Measurements from ENCODE around the gene GPA33.
A peak's percentile ranks its signal among the peaks of the same experiment; 100 is the strongest.

The GPA33 gene

GRCh38 chr1:167090314-167090942, at the start of gene GPA33:
Gene GPA33 (minus strand): TSS chr1:167090377. CDS start chr1:167090287, 90 bp downstream.
- DNase-seq = no peak

GRCh38 chr1:167138703-167139102, 48.5 kb upstream of the GPA33 start:
- no peak for DNase-seq

- DNase-seq = no peak
Observed at GRCh38 chr1:167137793-167138510, 47.8 kb upstream of the GPA33 start.

GRCh38 chr1:167137332-167137781, 47.2 kb upstream of the GPA33 start:
- no peak for DNase-seq

GRCh38 chr1:167136806-167137205, 46.6 kb upstream of the GPA33 start:
- no peak for DNase-seq

- no peak for DNase-seq
Observed at GRCh38 chr1:167136191-167136614, 46.0 kb upstream of the GPA33 start.

GRCh38 chr1:167135281-167135840, 45.2 kb upstream of the GPA33 start:
- DNase-seq = no peak

GRCh38 chr1:167132301-167133010, 42.3 kb upstream of the GPA33 start:
- DNase-seq = no peak

- DNase-seq = no peak
Observed at GRCh38 chr1:167130829-167131510, 40.8 kb upstream of the GPA33 start.

- no peak for DNase-seq
Observed at GRCh38 chr1:167128261-167129227, 38.4 kb upstream of the GPA33 start.

GRCh38 chr1:167127661-167128060, 37.5 kb upstream of the GPA33 start:
- DNase-seq = no peak

- DNase-seq = no peak
Observed at GRCh38 chr1:167127236-167127635, 37.1 kb upstream of the GPA33 start.

GRCh38 chr1:167126811-167127210, 36.6 kb upstream of the GPA33 start:
- no peak for DNase-seq

- no peak for DNase-seq
Observed at GRCh38 chr1:167126317-167126716, 36.1 kb upstream of the GPA33 start.

GRCh38 chr1:167122568-167122967, 32.4 kb upstream of the GPA33 start:
- DNase-seq = no peak

GRCh38 chr1:167122121-167122480, 31.9 kb upstream of the GPA33 start:
- DNase-seq = no peak

GRCh38 chr1:167121375-167122120, 31.4 kb upstream of the GPA33 start:
- peak; percentile 42 for DNase-seq

GRCh38 chr1:167120899-167121298, 30.7 kb upstream of the GPA33 start:
- DNase-seq = no peak

- DNase-seq = no peak
Observed at GRCh38 chr1:167119696-167120095, 29.5 kb upstream of the GPA33 start.

- no peak for DNase-seq
Observed at GRCh38 chr1:167118188-167118587, 28.0 kb upstream of the GPA33 start.

- no peak for DNase-seq
Observed at GRCh38 chr1:167117225-167117624, 27.0 kb upstream of the GPA33 start.

All from stimulated activated CD8-positive, alpha-beta memory T cell treated with anti-CD3 and anti-CD28 coated beads, Interleukin-4, amount 100 ng/mL, for 48 hours (primary cell).